GM18505 (cell line): ENCODE measurements around the gene SERPINA1.
"Not testable (repeated sequence)": the region's sequence is repeated elsewhere in the genome, so short reads cannot be mapped to it uniquely, and the experiment has no call there.

ENCODE experiments used
- ATAC-seq: cut with Tn5 transposase; IDR thresholded peaks from one replicate; pipeline ENCODE4 v1.9.1; 2021; ENCODE audit not compliant: unreplicated experiment
- POLR2A ChIP-seq: IDR thresholded peaks from 4 replicates; pipeline ENCODE4 v1.6.1; 2011; ENCODE audit warnings: borderline replicate concordance; ENCODE audit not compliant: insufficient read depth, insufficient read length; ENCODE audit errors: extremely low read depth

The SERPINA1 gene

GRCh38 chr14:94376108-94376975, 12.1 kb downstream of the SERPINA1 start:
- no peak for TF ChIP-seq POLR2A
- no peak for ATAC-seq

- ATAC-seq, result no peak
- TF ChIP-seq POLR2A, result no peak
Observed at GRCh38 chr14:94375552-94376107, 12.8 kb downstream of the SERPINA1 start.

GRCh38 chr14:94374749-94375260, 13.6 kb downstream of the SERPINA1 start:
- no peak for TF ChIP-seq POLR2A
- no peak for ATAC-seq

DNA sequence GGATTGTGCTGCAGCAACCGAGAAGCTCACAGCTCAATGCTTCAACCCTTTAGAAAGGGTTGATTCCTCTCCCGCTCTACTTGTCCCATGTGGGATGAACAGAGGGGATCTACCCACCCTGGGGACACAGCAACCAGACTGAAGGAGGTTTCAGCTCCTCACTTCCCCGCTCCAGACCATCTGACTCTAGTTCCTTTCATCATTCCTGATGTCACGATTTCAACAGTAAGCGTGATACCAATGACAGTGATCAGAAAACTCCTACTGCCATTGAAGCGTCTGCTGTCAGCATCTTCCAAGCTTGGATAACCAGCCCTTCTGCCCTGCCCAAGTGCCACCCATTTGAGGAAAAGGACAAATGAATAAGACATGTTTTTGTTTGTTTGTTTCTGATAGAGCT, 14.3 kb downstream of the SERPINA1 start:
- no peak for ATAC-seq
- no peak for TF ChIP-seq POLR2A

- no peak for ATAC-seq
- TF ChIP-seq POLR2A, result no peak
Observed at GRCh38 chr14:94373708-94374107, 14.7 kb downstream of the SERPINA1 start.

- TF ChIP-seq POLR2A, result no peak
- ATAC-seq, result no peak
Observed at GRCh38 chr14:94372021-94372605, 16.3 kb downstream of the SERPINA1 start.

DNA sequence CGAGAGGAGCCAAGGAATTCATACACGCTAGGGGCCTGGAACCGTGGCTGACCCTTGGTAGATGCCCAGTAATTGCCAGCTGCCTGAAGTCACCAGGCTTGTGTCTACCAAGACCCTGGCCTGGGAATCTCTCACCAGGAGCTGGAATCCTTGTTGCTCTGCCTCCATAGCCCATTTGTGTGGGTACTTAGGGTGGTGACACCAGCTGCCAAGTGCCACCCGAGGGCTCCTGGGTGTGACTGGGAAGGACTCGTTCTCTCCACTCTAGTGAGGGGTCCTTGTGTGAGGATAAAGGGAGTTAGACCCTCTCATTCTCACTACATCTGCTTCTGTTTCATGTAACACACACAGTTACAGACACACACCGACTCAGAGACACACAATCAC, 17.9 kb downstream of the SERPINA1 start:
- TF ChIP-seq POLR2A, result no peak
- ATAC-seq, result no peak

DNA sequence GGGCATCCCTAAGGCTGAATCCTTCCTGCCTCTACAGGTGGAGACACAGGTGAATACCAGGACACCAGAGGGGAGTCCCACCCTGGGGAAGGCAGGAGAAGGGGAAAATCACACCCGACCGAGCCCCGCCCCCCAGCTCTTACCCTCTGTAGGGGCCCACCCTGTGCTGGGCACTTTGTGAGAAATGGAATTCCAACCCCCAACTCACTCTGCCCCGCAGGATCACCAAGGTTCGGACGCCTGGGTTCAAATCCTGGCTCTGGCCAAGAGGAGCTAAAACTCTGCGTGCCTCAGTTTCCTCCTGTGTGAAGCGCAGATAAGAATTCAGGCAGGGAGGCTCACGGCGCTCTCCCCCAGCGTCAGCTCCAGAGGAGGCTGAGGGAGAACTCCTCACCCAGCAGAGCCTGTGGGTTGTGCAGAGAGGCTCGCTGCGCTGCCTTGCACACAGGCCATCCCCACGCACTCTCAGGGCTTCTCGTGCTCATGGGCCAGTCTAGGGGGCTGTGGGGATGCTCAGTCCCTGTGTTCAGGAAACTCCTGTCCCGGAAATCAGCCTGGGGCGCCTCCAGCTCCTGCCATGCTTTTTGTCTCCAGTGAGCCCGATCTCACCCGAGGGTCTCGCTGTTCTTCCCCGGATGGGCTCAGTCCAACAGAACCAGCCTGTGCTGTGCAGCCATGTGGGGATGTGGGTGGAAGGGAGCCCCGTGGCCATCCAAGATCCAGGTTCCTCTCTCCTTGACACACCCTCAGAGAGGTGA, 18.5 kb downstream of the SERPINA1 start:
- not testable (repeated sequence) for ATAC-seq

GRCh38 chr14:94368956-94369355, 19.4 kb downstream of the SERPINA1 start:
- no peak for TF ChIP-seq POLR2A
- no peak for ATAC-seq

- TF ChIP-seq POLR2A, result no peak
- ATAC-seq, result no peak
Observed at GRCh38 chr14:94368243-94368590, 20.2 kb downstream of the SERPINA1 start.

GRCh38 chr14:94367347-94368242, 20.8 kb downstream of the SERPINA1 start:
- ATAC-seq, result no peak

DNA sequence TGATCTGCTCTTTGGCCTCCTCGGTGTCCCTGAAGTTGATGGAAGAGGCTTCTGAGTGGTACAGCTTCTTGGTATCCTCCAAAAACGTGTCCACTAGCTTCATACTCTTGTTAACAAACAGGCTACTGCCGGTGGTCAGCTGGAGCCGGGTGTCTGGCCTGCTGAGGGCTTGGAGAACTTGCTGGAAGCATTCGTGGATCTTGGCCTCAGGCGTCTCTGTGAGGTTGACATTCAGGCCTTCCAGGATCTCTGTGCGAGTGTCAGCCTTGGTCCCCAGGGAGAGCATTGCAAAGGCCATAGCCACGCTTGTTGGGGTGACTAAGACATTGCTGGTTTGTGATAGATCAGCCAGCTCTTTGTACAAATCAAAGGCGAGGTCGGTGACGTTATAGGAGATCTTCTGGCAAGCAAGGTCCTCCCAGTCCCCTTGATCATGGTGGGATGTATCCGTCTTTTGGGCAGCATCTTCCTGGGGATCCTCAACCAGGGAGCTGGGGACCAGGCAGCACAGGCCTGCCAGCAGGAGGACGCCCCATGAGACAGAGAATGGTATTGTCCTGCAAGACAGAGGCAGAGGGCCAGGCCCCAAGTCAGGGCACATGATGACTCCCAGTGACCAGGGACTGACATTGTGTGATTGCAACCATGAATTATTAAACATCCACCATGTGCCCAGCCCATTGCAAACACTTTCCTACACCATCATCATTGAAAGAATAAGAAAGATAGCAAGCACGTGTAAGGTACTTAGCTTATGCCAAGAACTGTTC, 22.1 kb downstream of the SERPINA1 start, which contains the start of gene SERPINA2:
Gene SERPINA2, minus strand, starts transcription at position 553 of the 770 bp plus-strand sequence.
- ATAC-seq, result no peak
- TF ChIP-seq POLR2A, result no peak

More at GRCh38 chr14:94367347-94368242, 20.8 kb downstream of the SERPINA1 start:
- TF ChIP-seq POLR2A, result no peak
